ENCODE data around the gene IFT25.
"Not testable (repeated sequence)": the region's sequence is repeated elsewhere in the genome, so short reads cannot be mapped to it uniquely, and the experiment has no call there.

IFT25 gene

DNA sequence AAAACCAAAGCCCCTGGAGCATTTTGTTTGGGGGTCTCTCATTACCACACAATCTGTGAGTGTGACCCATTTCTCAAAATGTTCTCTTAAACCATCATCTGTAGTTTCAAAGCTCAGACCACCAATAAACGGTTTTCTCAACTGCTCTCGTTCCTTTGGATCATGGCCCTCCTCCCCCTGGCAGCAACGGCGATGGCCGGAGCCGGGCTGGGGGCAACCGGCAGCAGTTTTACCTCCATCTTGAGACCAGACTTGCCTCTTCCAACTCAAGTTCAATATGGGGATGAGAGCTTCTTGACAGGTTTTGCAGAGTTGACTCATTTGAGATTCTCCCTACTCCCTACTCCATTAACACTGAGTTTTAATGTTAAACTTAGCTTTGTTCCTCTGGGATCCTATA is 30.4 kb upstream of the IFT25 start:
- no peak overlapping the region for H3K27ac ChIP-seq (ENCODE audit: low read length)
- no peaks in the 10 kb centered on the region for H3K27me3 ChIP-seq (ENCODE audit: low read depth, low read length)
- H3K4me1 ChIP-seq (ENCODE audit: control insufficient read depth in 1 of 2, insufficient read depth in 2 of 2, low read length in 2 of 2), result no peaks in the 10 kb centered on the region
- peaks cover 0 to 11% of the 10 kb centered on the region in 2 donors for H3K36me3 ChIP-seq (ENCODE audit: control insufficient read depth in 1 of 2, insufficient read depth in 2 of 2, low read length in 2 of 2)
- H3K9me3 ChIP-seq (ENCODE audit: control insufficient read depth in 1 of 2, low read length in 2 of 2), result no peaks in the 10 kb centered on the region
- no peak overlapping the region for H3K4me3 ChIP-seq (ENCODE audit: low read depth in 1 of 2, low read length in 2 of 2)

DNA sequence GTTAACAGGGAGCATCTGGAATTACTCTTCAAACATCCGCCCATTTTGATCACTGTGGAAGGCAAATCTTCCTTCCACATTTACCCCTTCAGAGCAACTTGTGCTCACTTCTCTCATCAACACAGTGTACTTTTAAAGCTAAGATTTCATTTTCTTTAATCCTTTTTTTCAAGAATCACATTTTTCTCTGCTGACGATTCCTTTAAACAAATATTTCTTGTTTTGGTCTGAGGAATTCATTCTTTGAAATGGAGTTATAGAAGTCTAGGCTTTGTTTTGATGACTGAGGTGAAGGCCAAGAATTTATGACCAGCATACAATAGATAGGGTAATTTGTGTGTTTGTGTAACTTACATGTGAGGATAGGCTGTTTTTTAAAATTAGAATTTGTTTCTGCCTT is 26.2 kb upstream of the IFT25 start:
- H3K36me3 ChIP-seq (ENCODE audit: control insufficient read depth in 1 of 2, insufficient read depth in 2 of 2, low read length in 2 of 2), result peaks cover 17 to 43% of the 10 kb centered on the region in 2 donors
- no peaks in the 10 kb centered on the region for H3K4me1 ChIP-seq (ENCODE audit: control insufficient read depth in 1 of 2, insufficient read depth in 2 of 2, low read length in 2 of 2)
- no peak overlapping the region for H3K27ac ChIP-seq (ENCODE audit: low read length)
- no peaks in the 10 kb centered on the region for H3K27me3 ChIP-seq (ENCODE audit: low read depth, low read length)
- H3K4me3 ChIP-seq (ENCODE audit: low read depth in 1 of 2, low read length in 2 of 2), result no peak overlapping the region
- H3K9me3 ChIP-seq (ENCODE audit: control insufficient read depth in 1 of 2, low read length in 2 of 2), result no peaks in the 10 kb centered on the region

DNA sequence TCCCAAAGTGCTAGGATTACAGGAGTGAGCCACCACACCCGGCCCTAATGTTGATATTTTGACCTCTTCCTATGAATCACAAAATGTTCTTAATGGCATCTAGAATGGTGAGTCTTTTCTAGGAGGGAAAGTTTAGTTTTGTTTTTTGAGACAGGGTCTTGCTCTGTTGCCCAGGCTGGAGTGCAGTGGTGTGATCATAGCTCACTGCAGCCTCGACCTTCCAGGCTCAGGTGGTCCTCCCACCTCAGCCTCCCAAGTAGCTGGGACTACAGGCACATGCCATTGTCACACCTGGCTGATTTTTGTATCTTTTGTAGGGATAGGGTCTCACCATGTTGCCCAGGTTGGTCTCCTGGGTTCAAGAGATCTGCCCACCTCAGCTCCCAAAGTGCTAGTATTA is 23.8 kb upstream of the IFT25 start:
- peaks cover 29 to 53% of the 10 kb centered on the region in 2 donors for H3K36me3 ChIP-seq (ENCODE audit: control insufficient read depth in 1 of 2, insufficient read depth in 2 of 2, low read length in 2 of 2)
- not testable (repeated sequence) for H3K27me3 ChIP-seq (ENCODE audit: low read depth, low read length); H3K27ac ChIP-seq (ENCODE audit: low read length); H3K4me1 ChIP-seq (ENCODE audit: control insufficient read depth in 1 of 2, insufficient read depth in 2 of 2, low read length in 2 of 2); H3K9me3 ChIP-seq (ENCODE audit: control insufficient read depth in 1 of 2, low read length in 2 of 2); H3K4me3 ChIP-seq (ENCODE audit: low read depth in 1 of 2, low read length in 2 of 2)

DNA sequence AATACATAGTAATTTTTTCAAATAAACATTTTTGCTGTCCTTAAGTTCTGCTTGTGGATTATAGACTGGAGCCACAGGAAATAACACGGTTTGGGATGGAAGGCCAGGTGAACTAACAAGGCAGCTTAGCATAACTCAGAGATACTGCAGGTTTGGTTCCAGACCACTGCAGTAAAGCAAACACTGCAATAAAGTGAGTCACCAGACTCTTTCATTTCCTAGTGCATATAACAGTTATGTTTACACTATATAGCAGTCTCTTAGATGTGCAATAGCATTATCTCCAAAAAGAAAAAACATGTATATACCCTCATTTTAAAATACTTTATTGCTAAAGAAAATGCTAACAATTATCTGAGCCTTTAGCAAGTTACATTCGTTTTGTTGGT is 22.6 kb upstream of the IFT25 start:
- peaks cover 36 to 58% of the 10 kb centered on the region in 2 donors for H3K36me3 ChIP-seq (ENCODE audit: control insufficient read depth in 1 of 2, insufficient read depth in 2 of 2, low read length in 2 of 2)
- H3K9me3 ChIP-seq (ENCODE audit: control insufficient read depth in 1 of 2, low read length in 2 of 2), result no peaks in the 10 kb centered on the region
- H3K27me3 ChIP-seq (ENCODE audit: low read depth, low read length), result no peaks in the 10 kb centered on the region
- no peak overlapping the region for H3K27ac ChIP-seq (ENCODE audit: low read length)
- no peak overlapping the region for H3K4me3 ChIP-seq (ENCODE audit: low read depth in 1 of 2, low read length in 2 of 2)
- peaks cover 0 to 4% of the 10 kb centered on the region in 2 donors for H3K4me1 ChIP-seq (ENCODE audit: control insufficient read depth in 1 of 2, insufficient read depth in 2 of 2, low read length in 2 of 2)

GRCh38 chr1:53967409-53968124 is 22.1 kb upstream of the IFT25 start:
- Histone ChIP-seq H3K27me3 (ENCODE audit: low read depth, low read length) (no peaks in the 10 kb centered on the region), H3K4me1 (ENCODE audit: control insufficient read depth in 1 of 2, insufficient read depth in 2 of 2, low read length in 2 of 2) (peaks cover 0 to 4% of the 10 kb centered on the region in 2 donors), H3K4me3 (ENCODE audit: low read depth in 1 of 2, low read length in 2 of 2) (no peak overlapping the region), H3K27ac (ENCODE audit: low read length) (no peak overlapping the region), H3K36me3 (ENCODE audit: control insufficient read depth in 1 of 2, insufficient read depth in 2 of 2, low read length in 2 of 2) (peaks cover 41 to 60% of the 10 kb centered on the region in 2 donors), H3K9me3 (ENCODE audit: control insufficient read depth in 1 of 2, low read length in 2 of 2) (no peaks in the 10 kb centered on the region)

DNA sequence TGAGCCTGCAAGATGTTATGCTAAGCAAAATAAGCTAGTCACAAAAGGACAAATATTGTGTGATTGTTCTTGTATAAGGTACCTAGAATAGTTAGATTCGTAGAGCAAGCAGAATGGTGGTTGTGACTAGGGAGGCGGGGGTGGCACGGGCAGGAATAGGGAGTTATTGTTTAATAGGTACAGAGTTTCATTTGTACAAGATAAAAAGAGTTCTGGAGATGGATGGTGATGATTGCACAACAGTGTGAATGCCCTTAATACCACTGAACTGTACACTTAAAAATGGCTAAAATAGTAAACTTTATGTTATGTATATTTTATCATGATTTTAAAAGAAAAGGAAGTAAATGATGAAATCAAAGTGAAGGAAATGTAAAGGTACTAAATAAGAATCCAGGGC is 21.3 kb upstream of the IFT25 start:
- Histone ChIP-seq H3K4me1 (ENCODE audit: control insufficient read depth in 1 of 2, insufficient read depth in 2 of 2, low read length in 2 of 2) (peaks cover 0 to 4% of the 10 kb centered on the region in 2 donors), H3K4me3 (ENCODE audit: low read depth in 1 of 2, low read length in 2 of 2) (no peak overlapping the region), H3K9me3 (ENCODE audit: control insufficient read depth in 1 of 2, low read length in 2 of 2) (no peaks in the 10 kb centered on the region), H3K27ac (ENCODE audit: low read length) (no peak overlapping the region), H3K27me3 (ENCODE audit: low read depth, low read length) (no peaks in the 10 kb centered on the region), H3K36me3 (ENCODE audit: control insufficient read depth in 1 of 2, insufficient read depth in 2 of 2, low read length in 2 of 2) (peaks cover 49 to 62% of the 10 kb centered on the region in 2 donors)

DNA sequence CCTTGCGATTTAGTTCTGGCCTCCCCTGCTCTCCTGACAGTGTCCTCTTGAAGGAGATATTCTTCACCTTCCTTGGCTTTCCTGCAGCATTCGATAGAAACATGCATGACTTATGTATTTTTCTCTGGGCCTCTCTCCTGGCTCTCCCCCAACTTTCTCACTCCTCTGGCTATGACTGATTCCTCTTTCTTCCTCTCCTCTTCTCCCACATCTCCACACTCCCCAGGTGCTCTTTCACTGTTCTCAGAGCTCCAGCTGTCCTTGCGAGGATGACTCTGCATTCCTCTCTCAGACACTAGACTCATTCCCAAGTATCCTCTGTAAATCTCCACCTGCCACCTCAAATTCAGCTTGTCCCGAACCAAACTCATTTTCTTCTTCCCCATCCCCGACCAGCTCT is 18.6 kb upstream of the IFT25 start:
- H3K36me3 ChIP-seq (ENCODE audit: control insufficient read depth in 1 of 2, insufficient read depth in 2 of 2, low read length in 2 of 2), result peaks cover 55 to 63% of the 10 kb centered on the region in 2 donors
- H3K27me3 ChIP-seq (ENCODE audit: low read depth, low read length), result no peaks in the 10 kb centered on the region
- H3K4me1 ChIP-seq (ENCODE audit: control insufficient read depth in 1 of 2, insufficient read depth in 2 of 2, low read length in 2 of 2), result peaks cover 0 to 4% of the 10 kb centered on the region in 2 donors
- H3K4me3 ChIP-seq (ENCODE audit: low read depth in 1 of 2, low read length in 2 of 2), result no peak overlapping the region
- no peaks in the 10 kb centered on the region for H3K9me3 ChIP-seq (ENCODE audit: control insufficient read depth in 1 of 2, low read length in 2 of 2)
- H3K27ac ChIP-seq (ENCODE audit: low read length), result no peak overlapping the region

GRCh38 chr1:53963460-53963859 is 18.0 kb upstream of the IFT25 start:
- H3K4me3 ChIP-seq (ENCODE audit: low read depth in 1 of 2, low read length in 2 of 2), result no peak overlapping the region
- no peak overlapping the region for H3K27ac ChIP-seq (ENCODE audit: low read length)
- H3K36me3 ChIP-seq (ENCODE audit: control insufficient read depth in 1 of 2, insufficient read depth in 2 of 2, low read length in 2 of 2), result peaks cover 53 to 61% of the 10 kb centered on the region in 2 donors
- no peaks in the 10 kb centered on the region for H3K9me3 ChIP-seq (ENCODE audit: control insufficient read depth in 1 of 2, low read length in 2 of 2)
- peaks cover 0 to 4% of the 10 kb centered on the region in 2 donors for H3K4me1 ChIP-seq (ENCODE audit: control insufficient read depth in 1 of 2, insufficient read depth in 2 of 2, low read length in 2 of 2)
- no peaks in the 10 kb centered on the region for H3K27me3 ChIP-seq (ENCODE audit: low read depth, low read length)

GRCh38 chr1:53962395-53962794 is 16.9 kb upstream of the IFT25 start:
- peaks cover 45 to 52% of the 10 kb centered on the region in 2 donors for H3K36me3 ChIP-seq (ENCODE audit: control insufficient read depth in 1 of 2, insufficient read depth in 2 of 2, low read length in 2 of 2)

DNA sequence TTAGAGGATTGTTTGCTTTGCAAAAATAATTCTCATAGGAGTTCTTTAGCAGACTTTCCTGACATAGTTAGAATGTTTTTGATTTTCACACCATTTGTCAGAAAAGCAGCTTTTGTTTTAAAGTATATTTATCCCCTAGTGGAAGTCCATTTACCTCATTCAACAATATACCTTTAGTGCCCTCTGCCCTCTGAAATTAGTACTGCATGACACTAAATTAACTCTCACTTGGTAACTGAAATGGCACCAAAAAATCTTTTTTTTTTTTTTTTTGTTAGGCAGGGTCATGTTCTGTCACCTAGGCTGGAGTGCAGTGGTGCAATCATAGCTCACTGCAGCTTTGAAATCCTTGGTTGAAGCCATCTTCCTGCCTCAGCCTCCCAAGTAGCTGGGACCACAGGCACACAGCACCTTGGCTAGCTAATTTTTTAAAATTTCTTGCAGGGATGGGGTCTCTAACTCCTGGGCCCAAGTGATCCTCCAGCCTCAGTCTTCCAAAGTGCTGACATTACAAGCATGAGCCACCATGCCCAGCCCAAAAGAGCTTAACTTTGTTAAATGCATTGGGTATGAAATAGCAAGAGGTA is 14.3 kb upstream of the IFT25 start:
- Histone ChIP-seq H3K27ac (ENCODE audit: low read length) (no peak overlapping the region), H3K27me3 (ENCODE audit: low read depth, low read length) (no peaks in the 10 kb centered on the region)

More at GRCh38 chr1:53962395-53962794, 16.9 kb upstream of the IFT25 start:
- Histone ChIP-seq H3K27ac (ENCODE audit: low read length) (no peak overlapping the region), H3K4me3 (ENCODE audit: low read depth in 1 of 2, low read length in 2 of 2) (no peak overlapping the region), H3K4me1 (ENCODE audit: control insufficient read depth in 1 of 2, insufficient read depth in 2 of 2, low read length in 2 of 2) (peaks cover 0 to 6% of the 10 kb centered on the region in 2 donors), H3K27me3 (ENCODE audit: low read depth, low read length) (no peaks in the 10 kb centered on the region), H3K9me3 (ENCODE audit: control insufficient read depth in 1 of 2, low read length in 2 of 2) (no peaks in the 10 kb centered on the region)

DNA sequence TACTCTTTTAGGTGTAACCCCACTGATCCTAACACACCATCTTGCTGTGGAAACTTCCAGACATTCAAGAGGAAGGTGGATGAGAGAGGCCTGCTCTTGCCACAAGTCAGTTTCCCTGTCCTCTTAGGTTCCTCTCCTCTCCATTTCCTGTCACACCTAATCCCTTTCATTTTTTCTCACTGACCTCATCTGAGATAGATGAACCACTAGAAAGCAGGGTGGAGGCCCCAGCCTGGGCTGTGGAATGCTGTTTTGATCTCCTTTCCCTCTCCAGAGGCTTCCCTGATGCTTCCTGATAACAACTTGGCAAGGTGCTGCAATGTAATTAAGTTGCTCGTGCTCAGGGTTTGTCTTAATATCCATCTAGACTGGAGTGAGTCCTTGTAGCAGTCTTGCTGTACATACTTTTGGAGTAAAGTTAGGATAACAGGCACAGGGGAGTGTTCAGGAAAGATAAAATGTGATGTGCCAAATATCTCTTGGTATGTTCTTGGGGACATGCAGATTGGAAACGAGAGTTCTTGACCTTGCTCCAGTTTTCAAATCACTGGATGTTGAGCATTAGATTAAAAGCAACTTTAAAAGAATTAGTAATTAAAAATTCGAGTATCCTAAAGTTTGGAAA is 11.8 kb upstream of the IFT25 start:
- Histone ChIP-seq H3K9me3 (ENCODE audit: control insufficient read depth in 1 of 2, low read length in 2 of 2) (no peaks in the 10 kb centered on the region), H3K27me3 (ENCODE audit: low read depth, low read length) (no peaks in the 10 kb centered on the region), H3K27ac (ENCODE audit: low read length) (no peak overlapping the region), H3K4me3 (ENCODE audit: low read depth in 1 of 2, low read length in 2 of 2) (no peak overlapping the region), H3K36me3 (ENCODE audit: control insufficient read depth in 1 of 2, insufficient read depth in 2 of 2, low read length in 2 of 2) (peaks cover 18 to 32% of the 10 kb centered on the region in 2 donors), H3K4me1 (ENCODE audit: control insufficient read depth in 1 of 2, insufficient read depth in 2 of 2, low read length in 2 of 2) (peaks cover 0 to 16% of the 10 kb centered on the region in 2 donors)

More for the DNA sequence above, 14.3 kb upstream of the IFT25 start:
- no peak overlapping the region for H3K4me3 ChIP-seq (ENCODE audit: low read depth in 1 of 2, low read length in 2 of 2)
- peaks cover 0 to 11% of the 10 kb centered on the region in 2 donors for H3K4me1 ChIP-seq (ENCODE audit: control insufficient read depth in 1 of 2, insufficient read depth in 2 of 2, low read length in 2 of 2)
- H3K9me3 ChIP-seq (ENCODE audit: control insufficient read depth in 1 of 2, low read length in 2 of 2), result no peaks in the 10 kb centered on the region
- H3K36me3 ChIP-seq (ENCODE audit: control insufficient read depth in 1 of 2, insufficient read depth in 2 of 2, low read length in 2 of 2), result peaks cover 30 to 40% of the 10 kb centered on the region in 2 donors

All from muscle layer of duodenum (tissue), 2 donors.